Stimulated activated CD8-positive, alpha-beta memory T cell treated with anti-CD3 and anti-CD28 coated beads, Interleukin-12 subunit alpha, Interleukin-12 subunit beta, amount 100 ng/mL, for 4 hours (primary cell): Measurements from ENCODE around the gene DLG2.
"Not testable (repeated sequence)": the region's sequence is repeated elsewhere in the genome, so short reads cannot be mapped to it uniquely, and the experiment has no call there.

Experiments used
- DNase-seq: peaks from one replicate; pipeline ENCODE4 v3.0.0-alpha.2; 2020; ENCODE audit warnings: low read depth

The DLG2 gene

GRCh38 chr11:84355911-84356310 lies 1271.2 kb downstream of the DLG2 start:
- DNase-seq: no peak

- no peak for DNase-seq
Measured at GRCh38 chr11:84345597-84345996, 1281.5 kb downstream of the DLG2 start.

- DNase-seq: no peak
Measured at GRCh38 chr11:84345027-84345426, 1282.1 kb downstream of the DLG2 start.

- no peak for DNase-seq
Measured at GRCh38 chr11:84339796-84340195, 1287.3 kb downstream of the DLG2 start.

- no peak for DNase-seq
Measured at GRCh38 chr11:84333221-84333620, 1293.9 kb downstream of the DLG2 start.

- DNase-seq: no peak
Measured at GRCh38 chr11:84322211-84322610, 1304.9 kb downstream of the DLG2 start.

GRCh38 chr11:84319863-84320262 lies 1307.3 kb downstream of the DLG2 start:
- no peak for DNase-seq

- no peak for DNase-seq
Measured at GRCh38 chr11:84316866-84317555, 1310.1 kb downstream of the DLG2 start.

GRCh38 chr11:84313830-84314359 lies 1313.2 kb downstream of the DLG2 start:
- DNase-seq: no peak

GRCh38 chr11:84310268-84310667 lies 1316.9 kb downstream of the DLG2 start:
- DNase-seq: no peak

- not testable (repeated sequence) for DNase-seq
Measured at GRCh38 chr11:84308491-84308890, 1318.7 kb downstream of the DLG2 start.

- no peak for DNase-seq
Measured at GRCh38 chr11:84300092-84300491, 1327.1 kb downstream of the DLG2 start.

- DNase-seq: no peak
Measured at GRCh38 chr11:84297570-84297969, 1329.6 kb downstream of the DLG2 start.

- DNase-seq: no peak
Measured at GRCh38 chr11:84295815-84296214, 1331.3 kb downstream of the DLG2 start.

GRCh38 chr11:84292955-84293354 lies 1334.2 kb downstream of the DLG2 start:
- DNase-seq: no peak

GRCh38 chr11:84292006-84292405 lies 1335.1 kb downstream of the DLG2 start:
- DNase-seq: no peak

GRCh38 chr11:84290647-84291046 lies 1336.5 kb downstream of the DLG2 start:
- DNase-seq: no peak

- DNase-seq: no peak
Measured at GRCh38 chr11:84289381-84289906, 1337.7 kb downstream of the DLG2 start.

- DNase-seq: no peak
Measured at GRCh38 chr11:84273541-84273940, 1353.6 kb downstream of the DLG2 start.

GRCh38 chr11:84270466-84270865 lies 1356.7 kb downstream of the DLG2 start:
- no peak for DNase-seq

- DNase-seq: no peak
Measured at GRCh38 chr11:84264066-84264465, 1363.1 kb downstream of the DLG2 start.

GRCh38 chr11:84261707-84262106 lies 1365.4 kb downstream of the DLG2 start:
- DNase-seq: no peak

GRCh38 chr11:84260862-84261261 lies 1366.3 kb downstream of the DLG2 start:
- no peak for DNase-seq

GRCh38 chr11:84256618-84257017 lies 1370.5 kb downstream of the DLG2 start:
- DNase-seq: no peak
